Skeletal muscle tissue (tissue), 4 donors: ENCODE data around the gene KANK4. TPM values are rescaled to one million over a fixed set of nuclear protein-coding genes. Genes with fewer than 3 reads are reported as not detected.
"Not testable (repeated sequence)": the region's sequence is repeated elsewhere in the genome, so short reads cannot be mapped to it uniquely, and the experiment has no call there.

Source experiments
- H3K27ac ChIP-seq: one replicate; pipeline ENCODE4 v1.7.0; 2013; ENCODE audit warnings: mild to moderate bottlenecking, low read depth, low read length, inconsistent platforms
- H3K27me3 ChIP-seq, 3 donors: one replicate each; pipeline ENCODE4 v1.7.0; 2013; ENCODE audit warnings: low read length in 3 of 3; ENCODE audit not compliant: control insufficient read depth in 3 of 3, insufficient read depth in 3 of 3
- H3K36me3 ChIP-seq, 3 donors: one replicate each; pipeline ENCODE4 v1.7.0; 2013; ENCODE audit warnings: low read length in 3 of 3; ENCODE audit not compliant: control insufficient read depth in 3 of 3, insufficient read depth in 3 of 3
- H3K4me1 ChIP-seq, 3 donors: one replicate each; pipeline ENCODE4 v1.7.0; 2013; ENCODE audit warnings: low read length in 3 of 3, mild to moderate bottlenecking in 3 of 3; ENCODE audit not compliant: control insufficient read depth in 3 of 3, insufficient read depth in 3 of 3
- H3K4me3 ChIP-seq, 3 donors: one replicate each; pipeline ENCODE4 v1.7.0; 2013; ENCODE audit warnings: low read length in 3 of 3
- H3K9ac ChIP-seq, 3 donors: one replicate each; pipeline ENCODE4 v1.7.0; 2013; ENCODE audit warnings: low read length in 3 of 3, mild to moderate bottlenecking in 3 of 3, moderate library complexity in 2 of 3, low read depth in 1 of 3
- H3K9me3 ChIP-seq, 3 donors: one replicate each; pipeline ENCODE4 v1.7.0; 2013; ENCODE audit warnings: low read length in 3 of 3; ENCODE audit not compliant: control insufficient read depth in 3 of 3
- total RNA-seq: library from RNA; depleted of rRNA; stranded (reverse); fragments of >200 nt; gene quantifications from one replicate; pipeline ENCODE4 v1.2.3, GENCODE V29; 2014
- donor health status: Osteomylitis.

KANK4 gene
- total RNA-seq, 1 donor from 2014 or later, result 8.4 TPM

DNA sequence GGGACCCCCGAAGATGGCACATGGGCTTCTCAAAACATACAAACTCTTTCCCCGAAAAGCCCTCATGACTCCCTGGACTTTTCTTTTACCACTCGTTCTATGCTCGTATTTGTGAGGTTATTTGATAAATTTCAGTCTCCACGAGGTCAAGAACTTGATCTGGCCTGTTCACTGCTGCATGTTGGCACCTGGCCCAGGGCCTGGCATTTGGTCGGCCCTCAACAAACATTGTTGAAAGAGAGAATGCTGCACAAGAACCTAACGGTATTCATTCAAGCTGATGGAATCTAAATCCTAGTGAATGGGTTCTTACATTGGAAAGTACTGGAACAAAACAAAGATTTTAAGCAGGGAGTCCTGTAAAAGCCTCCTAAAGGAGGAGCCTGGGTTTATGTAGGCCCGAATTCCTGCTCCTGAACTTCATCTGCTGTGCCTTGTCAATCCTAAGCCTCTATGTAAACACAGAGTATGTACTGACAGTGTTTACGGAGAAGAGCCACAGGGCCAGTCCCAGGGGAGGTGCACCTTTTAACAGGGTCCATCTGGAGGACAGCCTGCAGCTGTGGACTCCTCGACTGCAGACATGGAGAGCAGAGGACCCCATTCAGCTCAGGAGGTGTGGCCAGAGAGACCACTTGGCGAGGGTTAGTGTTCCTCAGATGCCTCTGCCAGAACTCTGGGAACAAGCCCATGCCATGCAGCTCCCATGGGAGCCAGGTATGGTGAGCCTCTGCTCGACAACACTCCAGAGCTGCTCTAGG lies 77.7 kb downstream of the KANK4 start:
- no peak overlapping the region for H3K9ac ChIP-seq
- peaks cover 0 to 5% (median 0%) of the 10 kb centered on the region in 3 donors for H3K4me1 ChIP-seq
- H3K36me3 ChIP-seq, result no peaks in the 10 kb centered on the region
- no peak overlapping the region for H3K4me3 ChIP-seq
- no peaks in the 10 kb centered on the region for H3K9me3 ChIP-seq
- no peak overlapping the region for H3K27ac ChIP-seq
- no peaks in the 10 kb centered on the region for H3K27me3 ChIP-seq

DNA sequence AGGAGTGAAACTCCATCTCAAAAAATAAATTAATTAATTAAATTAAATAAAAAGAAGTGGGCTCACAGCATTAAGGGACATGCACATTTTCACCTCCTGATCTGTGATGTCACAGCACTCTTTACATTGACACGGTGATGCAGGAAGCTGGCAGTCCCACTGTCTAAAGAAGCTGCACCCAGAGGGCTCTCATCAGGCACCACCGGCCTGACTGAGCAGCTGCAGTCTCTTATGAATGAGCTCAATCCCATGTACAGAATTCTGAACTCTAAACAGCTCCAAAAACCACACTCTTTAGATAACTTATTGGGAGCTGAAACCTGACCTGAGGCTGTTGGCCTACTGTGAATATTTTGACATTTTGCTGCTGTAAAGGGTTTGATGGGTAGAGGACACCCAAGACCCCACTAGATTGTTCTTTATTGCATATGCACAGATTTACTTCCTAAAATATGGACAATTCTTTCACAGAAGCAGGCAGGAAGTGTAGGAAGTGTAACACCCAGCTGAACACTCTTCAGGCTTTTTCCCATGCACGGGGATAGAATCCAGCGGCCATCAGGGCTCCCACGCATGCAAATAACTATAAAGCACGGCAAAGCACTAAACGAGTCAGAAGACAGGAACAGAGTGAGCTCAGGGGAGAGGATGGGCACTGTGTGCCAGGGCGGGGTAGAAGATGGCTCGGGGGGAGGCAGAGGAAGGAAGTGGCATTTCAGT lies 78.4 kb downstream of the KANK4 start:
- Histone ChIP-seq H3K4me3 (no peak overlapping the region), H3K9ac (no peak overlapping the region), H3K9me3 (no peaks in the 10 kb centered on the region), H3K27ac (no peak overlapping the region), H3K36me3 (no peaks in the 10 kb centered on the region), H3K4me1 (peaks cover 0 to 5% (median 0%) of the 10 kb centered on the region in 3 donors), H3K27me3 (no peaks in the 10 kb centered on the region)

DNA sequence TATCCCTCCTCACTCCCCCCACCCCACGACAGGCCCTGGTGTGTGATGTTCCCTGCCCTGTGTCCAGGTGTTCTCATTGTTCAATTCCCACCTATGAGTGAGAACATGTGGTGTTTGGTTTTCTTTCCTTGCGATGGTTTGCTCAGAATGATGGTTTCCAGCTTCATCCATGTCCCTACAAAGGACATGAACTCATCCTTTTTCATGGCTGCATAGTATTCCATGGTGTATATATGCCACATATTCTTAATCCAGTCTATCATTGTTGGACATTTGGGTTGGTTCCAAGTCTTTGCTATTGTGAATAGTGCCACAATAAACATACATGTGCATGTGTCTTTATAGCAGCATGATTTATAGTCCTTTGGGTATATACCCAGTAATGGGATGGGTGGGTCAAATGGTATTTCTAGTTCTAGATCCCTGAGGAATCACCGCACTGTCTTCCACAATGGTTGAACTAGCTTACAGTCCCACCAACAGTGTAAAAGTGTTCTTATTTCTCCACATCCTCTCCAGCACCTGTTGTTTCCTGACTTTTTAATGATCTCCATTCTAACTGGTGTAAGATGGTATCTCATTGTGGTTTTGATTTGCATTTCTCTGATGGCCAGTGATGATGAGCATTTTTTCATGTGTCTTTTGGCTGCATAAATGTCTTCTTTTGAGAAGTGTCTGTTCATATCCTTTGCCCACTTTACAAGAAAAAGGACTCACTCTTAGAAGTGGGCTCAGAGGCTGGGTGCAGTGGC lies 79.4 kb downstream of the KANK4 start:
- not testable (repeated sequence) for H3K9ac ChIP-seq, H3K4me1 ChIP-seq, H3K9me3 ChIP-seq, H3K4me3 ChIP-seq, H3K36me3 ChIP-seq, H3K27ac ChIP-seq, H3K27me3 ChIP-seq

DNA sequence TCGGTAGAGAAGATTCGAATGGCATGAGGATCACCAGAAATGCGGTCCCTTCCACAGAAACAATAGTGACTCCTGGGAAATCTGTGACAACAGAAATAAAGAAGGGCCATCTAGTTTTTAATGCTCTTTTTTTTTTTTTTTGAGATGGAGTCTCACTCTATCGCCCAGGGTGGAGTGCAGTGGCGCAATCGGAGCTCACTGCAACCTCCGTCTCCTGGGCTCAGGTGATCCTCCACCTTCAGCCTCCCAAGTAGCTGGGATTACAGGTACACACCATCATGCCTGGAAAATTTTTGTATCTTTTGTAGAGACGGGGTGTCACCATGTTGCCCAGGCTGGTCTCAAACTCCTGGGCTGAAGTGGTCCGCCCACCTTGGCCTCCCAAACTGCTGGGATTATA lies 80.7 kb downstream of the KANK4 start:
- H3K4me1 ChIP-seq, result peaks cover 0 to 5% (median 0%) of the 10 kb centered on the region in 3 donors
- no peaks in the 10 kb centered on the region for H3K9me3 ChIP-seq
- no peaks in the 10 kb centered on the region for H3K36me3 ChIP-seq
- H3K9ac ChIP-seq, result no peak overlapping the region
- no peak overlapping the region for H3K27ac ChIP-seq
- H3K27me3 ChIP-seq, result peaks cover 0 to 3% (median 0%) of the 10 kb centered on the region in 3 donors
- no peak overlapping the region for H3K4me3 ChIP-seq

DNA sequence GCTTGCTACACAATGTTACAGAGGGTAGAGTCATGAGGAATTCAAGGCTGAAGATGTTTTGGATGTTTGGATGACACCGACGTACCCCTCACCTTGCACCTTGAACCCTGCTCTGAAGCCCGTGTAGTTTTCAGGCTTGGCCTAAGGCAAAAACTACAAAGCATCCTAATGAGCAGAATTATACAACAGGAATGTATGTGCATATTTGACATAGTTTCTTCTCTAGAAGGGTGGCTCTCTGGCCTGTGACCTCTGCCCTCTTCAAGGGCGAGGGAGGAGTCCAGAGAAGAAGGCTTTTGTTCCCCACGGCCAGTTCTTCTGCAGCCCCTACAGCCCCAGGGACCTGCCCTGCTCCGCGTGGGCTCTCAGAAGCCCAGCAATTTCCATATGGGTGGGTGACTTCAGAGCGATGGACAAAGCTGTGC lies 81.3 kb downstream of the KANK4 start:
- peaks cover 0 to 5% (median 0%) of the 10 kb centered on the region in 3 donors for H3K4me1 ChIP-seq

DNA sequence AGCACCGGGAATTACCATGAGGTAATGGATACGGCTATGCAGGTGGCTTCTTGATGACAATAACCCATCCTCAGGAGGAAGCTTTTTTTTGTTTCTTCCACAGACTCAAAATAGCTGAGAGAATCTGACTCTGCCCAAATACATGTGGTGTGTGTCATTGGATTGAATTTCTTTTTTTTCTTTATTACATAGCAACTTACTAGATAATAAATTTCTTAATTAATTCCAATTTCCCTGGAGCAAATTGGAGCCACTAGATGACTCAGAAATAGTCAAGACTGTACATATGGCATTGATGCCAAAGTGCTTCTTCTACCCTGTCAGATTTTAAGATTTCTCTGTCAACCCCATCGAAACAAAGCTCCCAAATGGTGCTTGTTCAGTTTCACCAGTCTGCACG lies 81.9 kb downstream of the KANK4 start:
- no peak overlapping the region for H3K9ac ChIP-seq
- no peak overlapping the region for H3K27ac ChIP-seq
- peaks cover 0 to 5% (median 0%) of the 10 kb centered on the region in 3 donors for H3K4me1 ChIP-seq
- H3K36me3 ChIP-seq, result no peaks in the 10 kb centered on the region
- H3K4me3 ChIP-seq, result no peak overlapping the region
- H3K27me3 ChIP-seq, result peaks cover 0 to 3% (median 0%) of the 10 kb centered on the region in 3 donors
- no peaks in the 10 kb centered on the region for H3K9me3 ChIP-seq

More for the DNA sequence above, 81.3 kb downstream of the KANK4 start:
- no peak overlapping the region for H3K9ac ChIP-seq
- peaks cover 0 to 3% (median 0%) of the 10 kb centered on the region in 3 donors for H3K27me3 ChIP-seq
- no peaks in the 10 kb centered on the region for H3K9me3 ChIP-seq
- no peaks in the 10 kb centered on the region for H3K36me3 ChIP-seq
- H3K27ac ChIP-seq, result no peak overlapping the region
- H3K4me3 ChIP-seq, result no peak overlapping the region

DNA sequence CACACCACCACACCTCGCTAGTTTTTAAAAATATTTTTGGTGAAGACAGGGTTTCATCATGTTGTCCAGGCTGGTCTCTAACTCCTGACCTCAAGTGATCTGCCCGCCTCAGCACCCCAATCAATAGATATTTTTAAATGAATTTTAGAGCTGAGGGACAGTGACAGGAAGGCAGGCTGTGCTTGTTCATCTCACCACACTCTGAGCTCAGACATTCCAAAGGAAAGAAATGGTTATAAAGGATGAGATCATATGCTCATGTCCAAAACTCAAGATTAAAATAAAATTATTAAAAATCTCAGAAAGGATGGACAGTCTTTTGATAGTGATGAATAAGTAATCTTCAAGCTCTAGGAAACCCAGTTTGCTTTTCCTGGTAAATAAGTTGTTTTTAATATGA lies 83.7 kb downstream of the KANK4 start:
- no peak overlapping the region for H3K9ac ChIP-seq
- H3K27me3 ChIP-seq, result peaks cover 0 to 3% (median 0%) of the 10 kb centered on the region in 3 donors
- no peak overlapping the region for H3K27ac ChIP-seq

DNA sequence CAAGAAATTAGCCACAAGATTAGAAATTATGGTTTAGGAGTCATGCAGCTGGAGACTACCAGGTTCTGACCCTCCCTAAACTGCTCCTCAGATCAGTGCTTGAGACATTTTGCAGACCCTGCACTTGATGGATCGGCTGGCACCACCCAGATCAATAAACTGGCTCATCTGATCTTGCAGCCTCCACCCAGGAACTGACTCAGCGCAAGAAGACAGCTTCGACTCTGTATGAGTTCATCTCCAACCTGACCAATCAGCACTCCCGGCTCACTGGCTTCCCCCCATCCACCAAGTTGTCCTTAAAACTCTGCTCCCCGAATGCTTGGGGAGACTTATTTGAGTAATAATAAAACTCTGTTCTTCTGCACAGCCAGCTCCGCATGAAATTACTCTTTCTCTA lies 84.5 kb downstream of the KANK4 start:
- H3K9ac ChIP-seq, result no peak overlapping the region
- H3K4me3 ChIP-seq, result no peak overlapping the region
- H3K27ac ChIP-seq, result no peak overlapping the region
- no peaks in the 10 kb centered on the region for H3K9me3 ChIP-seq
- H3K4me1 ChIP-seq, result no peaks in the 10 kb centered on the region
- H3K36me3 ChIP-seq, result no peaks in the 10 kb centered on the region
- H3K27me3 ChIP-seq, result peaks cover 0 to 3% (median 0%) of the 10 kb centered on the region in 3 donors

More for the DNA sequence above, 83.7 kb downstream of the KANK4 start:
- Histone ChIP-seq H3K9me3 (no peaks in the 10 kb centered on the region), H3K4me1 (no peaks in the 10 kb centered on the region), H3K36me3 (no peaks in the 10 kb centered on the region), H3K4me3 (no peak overlapping the region)

DNA sequence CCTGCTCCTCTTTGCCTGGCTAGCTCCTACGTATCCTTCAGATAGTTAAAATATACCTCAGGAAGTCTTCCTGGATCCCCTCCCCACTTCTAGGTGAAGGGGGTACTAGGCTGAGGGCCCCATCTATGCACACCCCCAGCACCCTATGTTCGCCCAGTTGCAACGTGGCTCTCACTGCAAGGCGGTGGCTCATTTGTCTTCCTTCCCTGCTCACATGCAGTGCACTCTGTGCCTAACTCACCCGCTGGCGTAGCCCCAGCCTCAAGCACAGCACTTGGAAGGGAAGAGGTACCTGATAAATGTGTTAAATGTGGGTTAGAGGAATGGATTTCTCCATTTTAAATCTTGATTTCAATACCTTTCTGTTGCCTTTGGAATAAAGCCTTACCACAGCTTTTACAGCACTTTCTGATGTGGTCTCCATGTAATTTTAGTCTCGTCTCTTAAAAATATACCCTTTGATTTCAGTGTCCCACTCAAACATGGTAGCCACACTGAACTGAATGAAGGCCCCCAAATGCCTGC lies 85.2 kb downstream of the KANK4 start:
- no peaks in the 10 kb centered on the region for H3K4me1 ChIP-seq
- no peaks in the 10 kb centered on the region for H3K36me3 ChIP-seq
- no peak overlapping the region for H3K4me3 ChIP-seq
- H3K27me3 ChIP-seq, result peaks cover 0 to 3% (median 1%) of the 10 kb centered on the region in 3 donors
- H3K9me3 ChIP-seq, result no peaks in the 10 kb centered on the region
- H3K9ac ChIP-seq, result no peak overlapping the region
- no peak overlapping the region for H3K27ac ChIP-seq
